CD4-positive, alpha-beta memory T cell (primary cell): ENCODE results near the gene HMGN2. TPM values are rescaled to one million over a fixed set of nuclear protein-coding genes. Genes with fewer than 3 reads are reported as not detected.
"Not testable (repeated sequence)": the region's sequence is repeated elsewhere in the genome, so short reads cannot be mapped to it uniquely, and the experiment has no call there.

Source experiments
- CTCF ChIA-PET: fragments of 350-600 bp; sonication (Branson Sonifier 250); formaldehyde crosslinking; loops from one replicate; lab custom pipeline; 2021; ENCODE audit warnings: inconsistent platforms; ENCODE audit not compliant: partially characterized antibody; lab: Charles Lee
- POLR2A ChIA-PET: fragments of 350-600 bp; sonication (Branson Sonifier 250); formaldehyde crosslinking; loops from one replicate; lab custom pipeline; 2021; ENCODE audit not compliant: partially characterized antibody; lab: Charles Lee
- DNase-seq, 5 donors: peaks; one replicate each; pipeline versions ENCODE4 v3.0.0 to v3.0.0-alpha.2; 2020 to 2022; ENCODE audit warnings: mixed read lengths in 1 of 5
- H3K27ac ChIP-seq: one replicate; pipeline ENCODE4 v1.7.0; 2013; ENCODE audit warnings: low read depth, low read length
- H3K27me3 ChIP-seq: 2 replicates; pipeline ENCODE4 v1.7.0; 2013; ENCODE audit warnings: mild to moderate bottlenecking, low read length, moderate library complexity; ENCODE audit not compliant: insufficient read depth
- H3K36me3 ChIP-seq: 2 replicates; pipeline ENCODE4 v1.7.0; 2013; ENCODE audit warnings: mild to moderate bottlenecking, low read length, moderate library complexity; ENCODE audit not compliant: insufficient read depth
- H3K4me1 ChIP-seq: 2 replicates; pipeline ENCODE4 v1.7.0; 2013; ENCODE audit warnings: mild to moderate bottlenecking, low read length, moderate library complexity; ENCODE audit not compliant: insufficient read depth
- H3K4me3 ChIP-seq, 2 donors: one replicate each; pipeline ENCODE4 v1.7.0; 2013; ENCODE audit warnings: low read length in 2 of 2, mild to moderate bottlenecking in 1 of 2
- H3K9me3 ChIP-seq, 2 donors: one replicate each; pipeline ENCODE4 v1.7.0; 2013; ENCODE audit warnings: low read length in 2 of 2, control low read depth in 1 of 2; ENCODE audit not compliant: control insufficient read depth in 1 of 2
- H3K27ac Mint-ChIP-seq, 7 donors: one replicate each; pipeline ENCODE4 v1.8.0; 2020 to 2021; ENCODE audit warnings: mixed read lengths in 7 of 7, mild to moderate bottlenecking in 6 of 7, inconsistent platforms in 3 of 7, moderate library complexity in 3 of 7
- H3K27me3 Mint-ChIP-seq, 2 donors: one replicate each; pipeline ENCODE4 v1.8.0; 2020 to 2021; ENCODE audit warnings: mixed read lengths in 2 of 2
- H3K36me3 Mint-ChIP-seq, 2 donors: one replicate each; pipeline ENCODE4 v1.8.0; 2020 to 2021; ENCODE audit warnings: mixed read lengths in 2 of 2, inconsistent platforms in 1 of 2, mild to moderate bottlenecking in 1 of 2
- H3K4me1 Mint-ChIP-seq, 4 donors: one replicate each; pipeline ENCODE4 v1.8.0; 2020 to 2021; ENCODE audit warnings: mixed read lengths in 4 of 4, mild to moderate bottlenecking in 1 of 4
- H3K4me3 Mint-ChIP-seq, 8 donors: one replicate each; pipeline ENCODE4 v1.8.0; 2020 to 2021; ENCODE audit warnings: mixed read lengths in 8 of 8, mild to moderate bottlenecking in 7 of 8, moderate library complexity in 6 of 8, inconsistent platforms in 3 of 8
- H3K9me3 Mint-ChIP-seq, 8 donors: one replicate each; pipeline ENCODE4 v1.8.0; 2020 to 2021; ENCODE audit warnings: mixed read lengths in 8 of 8, mild to moderate bottlenecking in 5 of 8, inconsistent platforms in 3 of 8, moderate library complexity in 1 of 8
- intact Hi-C: fragments of 100-400 bp; cut with micrococcal nuclease; formaldehyde crosslinking; loops from one replicate; pipeline ENCODE4 v1.15.1; 2023
- polyA plus RNA-seq, 2 donors: library from polyadenylated mRNA; unstranded; fragments of 300-500 nt; fragmentation: Illumina TruSeq; gene quantifications; one replicate each; pipeline ENCODE4 v1.2.3, GENCODE V29; 2021
- total RNA-seq, 2 experiments: library from RNA; stranded (reverse); gene quantifications; one replicate each; pipeline ENCODE4 v1.2.3, GENCODE V29; 2021

Gene HMGN2
- total and polyA plus RNA-seq, 4 experiments from 2014 or later, result 341 to 681 (median 464) TPM

DNA sequence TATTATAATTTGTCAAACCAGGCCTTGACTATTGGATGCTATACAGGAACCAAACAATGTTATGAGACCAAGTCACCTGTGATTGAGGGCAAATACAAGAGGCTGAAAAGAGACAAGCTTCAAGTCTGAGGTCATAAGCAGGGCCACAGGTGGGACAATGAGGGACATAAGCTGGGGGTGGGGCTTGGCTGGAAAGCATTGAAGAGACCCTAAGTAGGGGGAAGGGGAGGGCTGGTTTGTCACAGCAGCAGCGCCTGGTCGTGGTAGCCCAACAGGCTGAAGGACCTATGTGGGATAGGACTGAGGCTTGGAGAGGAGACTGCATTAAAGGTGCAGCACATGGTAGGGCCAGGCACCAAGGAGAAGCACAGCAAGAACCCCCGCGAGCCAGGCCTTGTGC is 17.9 kb downstream of the HMGN2 start:
- Mint-ChIP-seq H3K27me3 (no peaks in the 10 kb centered on the region), H3K4me3 (no peak overlapping the region), H3K36me3 (no peaks in the 10 kb centered on the region), H3K9me3 (peaks cover 0 to 4% (median 0%) of the 10 kb centered on the region in 8 donors), H3K4me1 (no peaks in the 10 kb centered on the region), H3K27ac (no peak overlapping the region)
- Histone ChIP-seq H3K27me3 (no peaks in the 10 kb centered on the region), H3K27ac (no peak overlapping the region), H3K4me3 (no peak overlapping the region), H3K4me1 (no peaks in the 10 kb centered on the region), H3K36me3 (no peaks in the 10 kb centered on the region), H3K9me3 (no peaks in the 10 kb centered on the region)
- no peak for DNase-seq
- POLR2A ChIA-PET, result interaction anchor here (0.8 to 1.1 kb wide), 2 partner anchors 8 to 10 kb away, joined by 3 read pairs; no protein-coding TSS in a partner anchor
- intact Hi-C loops, result no loop called here
- CTCF ChIA-PET, result interaction anchor here (1.4 to 2.0 kb wide), 2 partner anchors 11 to 48 kb away, joined by 4 to 11 read pairs; no protein-coding TSS in a partner anchor

DNA sequence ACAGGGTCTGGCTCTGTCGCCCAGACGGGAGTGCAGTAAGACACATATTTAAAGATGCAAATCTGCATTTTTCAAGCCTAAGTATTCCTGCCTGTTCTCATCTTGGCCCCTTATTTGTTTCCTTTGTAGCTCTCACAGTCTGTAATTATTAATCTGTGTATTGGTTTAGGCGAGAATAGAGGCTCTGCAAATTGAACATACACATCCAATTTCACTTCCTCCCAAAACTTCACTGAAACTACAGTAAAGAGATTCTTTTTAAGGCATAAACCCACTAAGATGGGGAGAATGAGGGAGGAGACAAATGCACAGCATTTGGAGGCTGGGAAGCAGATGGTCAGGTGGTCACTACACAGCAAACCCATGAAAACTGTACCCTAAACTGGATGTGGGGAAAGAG is 21.0 kb downstream of the HMGN2 start:
- POLR2A ChIA-PET, result no interaction called here
- Mint-ChIP-seq H3K4me3 (no peak overlapping the region), H3K4me1 (peaks cover 0 to 8% (median 0%) of the 10 kb centered on the region in 4 donors), H3K36me3 (no peaks in the 10 kb centered on the region), H3K27me3 (no peaks in the 10 kb centered on the region), H3K27ac (no peak overlapping the region), H3K9me3 (peaks cover 0 to 4% (median 0%) of the 10 kb centered on the region in 8 donors)
- intact Hi-C loops, result no loop called here
- CTCF ChIA-PET, result interaction anchor here (1.0 kb wide), 1 partner anchor 46 kb away, joined by 3 read pairs; no protein-coding TSS in a partner anchor
- Histone ChIP-seq H3K36me3 (no peaks in the 10 kb centered on the region), H3K4me1 (no peaks in the 10 kb centered on the region), H3K9me3 (no peaks in the 10 kb centered on the region), H3K27me3 (no peaks in the 10 kb centered on the region), H3K4me3 (no peak overlapping the region), H3K27ac (no peak overlapping the region)
- no peak for DNase-seq

DNA sequence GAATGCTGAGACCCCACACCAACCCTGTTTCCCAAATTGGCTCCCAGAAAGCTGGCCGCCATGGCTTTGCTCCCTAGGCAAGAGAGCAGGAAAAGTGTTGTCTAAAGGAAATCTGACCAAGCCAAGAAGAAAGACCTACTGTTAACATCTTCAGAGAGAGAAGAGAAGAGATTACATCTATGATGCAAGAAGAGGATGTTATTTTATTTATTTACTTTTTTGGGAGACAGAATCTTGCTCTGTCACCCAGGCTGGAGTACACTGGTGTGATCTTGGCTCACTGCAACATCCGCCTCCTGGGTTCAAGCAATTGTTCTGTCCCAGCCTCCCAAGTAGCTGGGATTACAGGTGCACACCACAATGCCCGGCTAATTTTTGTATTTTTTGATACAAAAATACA is 21.7 kb downstream of the HMGN2 start:
- no peak for DNase-seq
- Mint-ChIP-seq H3K4me1 (peaks cover 0 to 14% (median under 1%) of the 10 kb centered on the region in 4 donors), H3K9me3 (peaks cover 0 to 4% (median 0%) of the 10 kb centered on the region in 8 donors), H3K27me3 (no peaks in the 10 kb centered on the region), H3K27ac (peak overlapping the region in 1 of 7 donors; percentile 59), H3K4me3 (no peak overlapping the region), H3K36me3 (no peaks in the 10 kb centered on the region)
- POLR2A ChIA-PET, result no interaction called here
- Histone ChIP-seq H3K4me1 (no peaks in the 10 kb centered on the region), H3K9me3 (no peaks in the 10 kb centered on the region), H3K36me3 (no peaks in the 10 kb centered on the region), H3K4me3 (no peak overlapping the region), H3K27me3 (no peaks in the 10 kb centered on the region), H3K27ac (no peak overlapping the region)
- CTCF ChIA-PET, result no interaction called here
- intact Hi-C loops, result no loop called here

DNA sequence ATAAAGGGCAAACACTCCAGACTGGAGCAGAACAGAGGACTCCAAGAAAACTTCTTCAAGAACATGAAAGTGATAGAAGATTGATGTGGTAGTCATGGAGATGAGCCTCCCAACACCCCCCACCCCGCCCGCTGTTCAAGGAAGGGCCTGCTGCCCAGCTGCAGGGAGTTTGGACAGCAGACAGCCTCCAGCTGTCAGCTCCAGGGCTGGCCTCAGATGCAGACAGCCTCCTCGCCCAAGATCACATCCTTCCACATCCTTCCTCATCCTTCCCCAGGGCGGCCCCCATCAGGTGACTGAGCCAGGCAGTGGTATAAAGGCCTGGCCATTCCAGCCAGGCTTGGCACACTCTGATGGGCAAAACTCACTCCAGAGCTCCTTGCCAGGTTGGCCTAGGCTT is 24.6 kb downstream of the HMGN2 start:
- Histone ChIP-seq H3K9me3 (no peaks in the 10 kb centered on the region), H3K27me3 (no peaks in the 10 kb centered on the region), H3K4me3 (no peak overlapping the region), H3K27ac (no peak overlapping the region), H3K4me1 (peaks cover 13% of the 10 kb centered on the region), H3K36me3 (no peaks in the 10 kb centered on the region)
- no peaks in the 10 kb centered on the region for H3K27me3 Mint-ChIP-seq
- H3K27ac Mint-ChIP-seq, result peak overlapping the region in 3 of 7 donors; percentile 31 to 51 (median 32)
- H3K9me3 Mint-ChIP-seq, result peaks cover 0 to 4% (median 0%) of the 10 kb centered on the region in 8 donors
- no peak overlapping the region for H3K4me3 Mint-ChIP-seq
- POLR2A ChIA-PET, result no interaction called here
- intact Hi-C loops, result no loop called here
- H3K4me1 Mint-ChIP-seq, result peaks cover 0 to 24% (median 7%) of the 10 kb centered on the region in 4 donors
- DNase-seq, result no peak
- no peaks in the 10 kb centered on the region for H3K36me3 Mint-ChIP-seq
- CTCF ChIA-PET, result interaction anchor here (0.7 kb wide), 1 partner anchor 32 kb away, joined by 3 read pairs; no protein-coding TSS in a partner anchor

DNA sequence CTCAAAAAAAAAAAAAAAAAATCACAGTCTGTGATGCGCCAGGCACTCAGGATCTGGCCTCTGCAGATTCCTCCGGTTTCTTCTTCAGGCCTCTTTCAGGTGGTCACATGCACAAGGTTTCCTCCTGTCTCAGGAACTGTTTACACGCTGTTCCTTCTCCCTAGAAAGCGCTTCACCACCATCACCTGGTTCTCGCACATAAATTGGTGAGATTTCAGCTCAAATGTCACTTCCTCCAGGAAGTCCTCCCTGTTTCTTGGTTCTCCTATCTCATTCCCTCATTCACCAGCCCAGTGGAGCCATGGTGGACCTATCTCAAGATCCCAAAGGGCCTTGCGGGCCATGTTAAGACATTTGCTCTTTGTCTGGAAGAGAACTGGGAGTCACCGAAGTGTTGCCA is 26.7 kb downstream of the HMGN2 start:
- Histone ChIP-seq H3K27ac (no peak overlapping the region), H3K4me1 (peaks cover 16% of the 10 kb centered on the region), H3K27me3 (no peaks in the 10 kb centered on the region), H3K9me3 (no peaks in the 10 kb centered on the region), H3K36me3 (no peaks in the 10 kb centered on the region), H3K4me3 (no peak overlapping the region)
- intact Hi-C loops, result no loop called here
- Mint-ChIP-seq H3K36me3 (no peaks in the 10 kb centered on the region), H3K27ac (peak overlapping the region in 3 of 7 donors; percentile 30 to 75 (median 59)), H3K27me3 (no peaks in the 10 kb centered on the region), H3K4me1 (peaks cover 2 to 32% (median 12%) of the 10 kb centered on the region in 4 donors), H3K4me3 (peak overlapping the region in 3 of 8 donors; percentile 3 to 51 (median 20)), H3K9me3 (peaks cover 0 to 4% (median 0%) of the 10 kb centered on the region in 8 donors)
- ChIA-PET CTCF (interaction anchor here (0.7 to 3.8 kb wide), 8 partner anchors 12 to 1455 kb away, joined by 3 to 47 read pairs (median 8); no protein-coding TSS in a partner anchor), POLR2A (no interaction called here)
- DNase-seq, result no peak

DNA sequence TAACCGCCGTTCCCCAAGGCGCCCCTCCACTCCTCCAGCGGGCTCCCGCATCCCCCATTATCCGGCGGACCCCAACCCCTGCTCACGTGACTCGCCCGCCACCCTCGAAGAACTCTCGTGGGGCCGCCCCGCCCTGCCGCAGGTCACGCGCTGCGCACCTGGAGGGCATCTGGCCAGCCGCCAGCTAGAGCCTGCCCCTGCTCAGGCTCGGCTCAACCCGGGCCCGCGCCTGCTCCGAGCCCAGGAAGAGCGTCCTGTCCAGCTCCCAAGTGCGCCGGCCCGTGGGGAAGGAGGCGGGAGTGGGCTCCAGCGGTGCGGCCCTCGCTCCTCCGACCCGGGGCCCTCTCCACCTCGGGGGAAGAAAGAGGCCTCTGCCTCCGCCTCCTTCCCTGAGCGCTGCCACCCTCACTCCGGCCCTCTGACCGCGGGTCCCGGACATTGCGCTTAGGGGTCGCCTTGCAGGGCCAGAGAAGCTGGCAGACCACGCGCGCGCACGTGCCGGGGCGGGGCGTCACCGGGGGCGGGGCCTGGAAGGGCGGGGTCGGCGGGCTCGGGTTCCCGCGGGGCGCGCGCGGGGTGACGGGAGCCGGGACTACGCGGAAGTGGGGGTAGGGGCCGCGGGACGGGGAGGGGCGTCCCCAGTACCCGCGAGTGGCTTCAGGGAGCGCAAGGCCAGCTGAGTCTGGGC is 28.4 kb downstream of the HMGN2 start:
- H3K4me1 ChIP-seq, result peaks cover 16% of the 10 kb centered on the region
- intact Hi-C loops, result loop anchor here (1.0 to 10.0 kb wide), 6 partner anchors 27 to 289 kb away; partner anchors contain the start of genes ARID1A and DHDDS
- Mint-ChIP-seq H3K4me3 (peak overlapping the region; percentile 83 to 90 (median 87)), H3K27me3 (no peaks in the 10 kb centered on the region), H3K27ac (peak overlapping the region; percentile 85 to 95 (median 94)), H3K9me3 (peaks cover 0 to 1% (median 0%) of the 10 kb centered on the region in 8 donors), H3K36me3 (no peaks in the 10 kb centered on the region), H3K4me1 (peaks cover 2 to 32% (median 12%) of the 10 kb centered on the region in 4 donors)
- H3K27ac ChIP-seq, result peak overlapping the region; percentile 87
- DNase-seq, result peak; percentile 85 to 87 (median 86)
- CTCF ChIA-PET, result interaction anchor here (0.7 to 3.8 kb wide), 32 partner anchors 10 to 360 kb away, joined by 3 to 47 read pairs (median 6); partner anchors contain the start of genes DHDDS, HMGN2, PIGV and RPS6KA1
- H3K4me3 ChIP-seq, result peak overlapping the region; percentile 58 to 95
- no peaks in the 10 kb centered on the region for H3K36me3 ChIP-seq
- POLR2A ChIA-PET, result interaction anchor here (0.6 to 3.3 kb wide), 50 partner anchors 10 to 1330 kb away, joined by 3 to 81 read pairs (median 4); partner anchors contain the start of genes CEP85, DHDDS, GPATCH3 and GPN2
- H3K9me3 ChIP-seq, result no peaks in the 10 kb centered on the region
- H3K27me3 ChIP-seq, result no peaks in the 10 kb centered on the region

DNA sequence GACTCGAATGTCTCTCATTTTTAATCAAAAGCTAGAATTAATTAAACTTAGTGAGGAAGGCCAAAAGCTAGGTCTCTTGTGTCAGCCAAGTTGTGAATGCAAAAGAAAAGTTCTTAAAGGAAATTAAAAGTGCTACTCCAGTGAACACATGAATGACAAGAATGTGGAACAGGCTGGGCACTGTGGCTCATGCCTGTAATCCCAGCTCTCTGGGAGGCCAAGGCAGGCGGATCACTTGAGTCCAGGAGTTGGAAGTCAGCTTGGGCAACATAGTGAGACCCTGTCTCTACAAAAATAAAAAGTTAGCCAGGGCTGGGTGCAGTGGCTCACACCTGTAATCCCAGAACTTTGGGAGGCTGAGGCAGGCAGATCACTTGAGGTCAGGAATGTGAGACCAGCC is 38.5 kb downstream of the HMGN2 start:
- H3K4me1 ChIP-seq, H3K27ac ChIP-seq, H3K27me3 ChIP-seq, H3K36me3 ChIP-seq, DNase-seq, H3K9me3 ChIP-seq, POLR2A ChIA-PET, intact Hi-C loops, H3K9me3 Mint-ChIP-seq, H3K4me3 ChIP-seq, H3K4me3 Mint-ChIP-seq, H3K27ac Mint-ChIP-seq, H3K27me3 Mint-ChIP-seq, H3K36me3 Mint-ChIP-seq, H3K4me1 Mint-ChIP-seq: not testable (repeated sequence)
- CTCF ChIA-PET, result interaction anchor here (2.1 kb wide), 1 partner anchor 11 kb away, joined by 10 read pairs; no protein-coding TSS in a partner anchor
